Measurements from ENCODE around the gene PPT2. TPM values are rescaled to one million over a fixed set of nuclear protein-coding genes. Genes with fewer than 3 reads are reported as not detected.

PPT2 gene
- total and polyA plus RNA-seq, 2 of the 13 experiments (the other 11 are each of a cell fraction or from before 2014, with no cell fraction given) = 39.2 to 61.8 TPM

- no peak; the same call in 1 of the 2 replicates for TF ChIP-seq ZNF710 (CRISPR knock-in tag; IDR thresholded peaks at IDR 0.05; ENCODE audit: borderline replicate concordance)
- peak; percentile 19; the same call in 1 of the 2 replicates for TF ChIP-seq ZNF441 (CRISPR knock-in tag; IDR thresholded peaks at IDR 0.05; ENCODE audit: borderline replicate concordance)
- no peak for TF ChIP-seq CERS6 (CRISPR knock-in tag; IDR thresholded peaks at IDR 0.05)
- TF ChIP-seq ZNF713 (CRISPR knock-in tag; IDR thresholded peaks at IDR 0.05) = no peak
- no peak for TF ChIP-seq ONECUT2 (CRISPR knock-in tag; IDR thresholded peaks at IDR 0.05)
- no peak for TF ChIP-seq ZNF33A (CRISPR knock-in tag; IDR thresholded peaks at IDR 0.05; ENCODE audit: borderline replicate concordance)
- peak; percentile 86 for TF ChIP-seq POLR2G (IDR thresholded peaks at IDR 0.05; ENCODE audit: low read depth, low read length)
- TF ChIP-seq MTF1 (CRISPR knock-in tag; IDR thresholded peaks at IDR 0.05) = no peak
- no peak for TF ChIP-seq REST (IDR thresholded peaks at IDR 0.05; ENCODE audit: borderline replicate concordance in 1 of 2, low read depth in 1 of 2, low read length in 2 of 2)
- TF ChIP-seq HOXD1 (CRISPR knock-in tag; IDR thresholded peaks at IDR 0.05) = no peak
- TF ChIP-seq SMYD3 (CRISPR knock-in tag; IDR thresholded peaks at IDR 0.05) = no peak
- TF ChIP-seq RAD21 (CRISPR knock-in tag; IDR thresholded peaks at IDR 0.05) = 0 out of 2 replicates have a peak, but pooled peaks have one; percentile 11
- TF ChIP-seq ZNF12 (CRISPR knock-in tag; IDR thresholded peaks at IDR 0.05) = peak; percentile 14; the same call in 1 of the 2 replicates
- peak; percentile 73; the same call in 1 of the 2 replicates for TF ChIP-seq TFDP1 (CRISPR knock-in tag; IDR thresholded peaks at IDR 0.05; ENCODE audit: borderline replicate concordance)
- no peak for TF ChIP-seq REXO4 (CRISPR knock-in tag; IDR thresholded peaks at IDR 0.05; ENCODE audit: borderline replicate concordance)
- no peak for TF ChIP-seq ZFP41 (CRISPR knock-in tag; IDR thresholded peaks at IDR 0.05; ENCODE audit: borderline replicate concordance)
Observed at GRCh38 chr6:32177183-32177787, 23.3 kb downstream of the PPT2 start (continued).
